Type B pancreatic cell (in vitro differentiated cells): Measurements from ENCODE around the gene ATF1. TPM values are rescaled to one million over a fixed set of nuclear protein-coding genes. Genes with fewer than 3 reads are reported as not detected.
A peak's percentile ranks its signal among the peaks of the same experiment; 100 is the strongest.
"Not testable (repeated sequence)": the region's sequence is repeated elsewhere in the genome, so short reads cannot be mapped to it uniquely, and the experiment has no call there.

Experiments
- DNase-seq: peaks from one replicate; pipeline ENCODE4 v3.0.0; 2021; ENCODE audit warnings: mixed read lengths; ENCODE audit not compliant: unreplicated experiment; ENCODE audit errors: extremely low spot score
- H3K27ac Mint-ChIP-seq: 2 replicates; pipeline ENCODE4 v1.8.0; 2021; ENCODE audit warnings: mild to moderate bottlenecking, mixed read lengths
- H3K27me3 Mint-ChIP-seq: 2 replicates; pipeline ENCODE4 v1.8.0; 2021; ENCODE audit warnings: mixed read lengths
- H3K36me3 Mint-ChIP-seq: 2 replicates; pipeline ENCODE4 v1.8.0; 2021; ENCODE audit warnings: mixed read lengths
- H3K4me1 Mint-ChIP-seq: one replicate; pipeline ENCODE4 v1.8.0; 2021; ENCODE audit warnings: mixed read lengths; ENCODE audit not compliant: unreplicated experiment
- H3K4me3 Mint-ChIP-seq: 2 replicates; pipeline ENCODE4 v1.8.0; 2021; ENCODE audit warnings: mild to moderate bottlenecking, mixed read lengths
- H3K9me3 Mint-ChIP-seq: 2 replicates; pipeline ENCODE4 v1.8.0; 2021; ENCODE audit warnings: mixed read lengths
- total RNA-seq: library from RNA; stranded (reverse); gene quantifications from 2 replicates; pipeline ENCODE4 v1.2.1, GENCODE V29; 2021; ENCODE audit warnings: low replicate concordance
- TF ChIP-seq, protein P1 (sequence below): fragments of 200-600 bp; sonication (generic); conservative IDR thresholded peaks from 2 replicates; pipeline ENCODE4 v1.5.0; 2021; ENCODE audit warnings: antibody characterized with exemption, mild to moderate bottlenecking

Gene ATF1
- total RNA-seq, 1 donor from 2014 or later = 32.9 TPM

DNA sequence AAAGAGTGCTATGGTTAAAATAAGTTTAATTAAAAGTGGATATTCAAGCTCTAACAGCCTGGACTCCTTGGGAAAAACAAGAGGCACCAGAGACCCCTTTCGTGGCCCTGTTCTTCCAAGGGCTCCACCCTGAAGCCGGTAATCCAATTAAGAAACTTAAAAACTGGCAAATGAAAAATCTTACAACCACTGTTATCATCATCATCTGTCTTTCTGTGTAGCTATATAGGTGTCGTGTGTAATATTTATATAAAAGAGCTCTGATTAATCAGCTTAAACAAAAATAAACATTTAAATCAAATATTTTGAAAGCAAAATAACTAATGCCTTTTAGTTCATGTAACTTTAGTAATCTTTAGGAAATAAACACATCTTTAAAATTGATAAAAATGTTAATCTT lies 4.5 kb downstream of the ATF1 start:
- TF ChIP-seq, protein P1, sequence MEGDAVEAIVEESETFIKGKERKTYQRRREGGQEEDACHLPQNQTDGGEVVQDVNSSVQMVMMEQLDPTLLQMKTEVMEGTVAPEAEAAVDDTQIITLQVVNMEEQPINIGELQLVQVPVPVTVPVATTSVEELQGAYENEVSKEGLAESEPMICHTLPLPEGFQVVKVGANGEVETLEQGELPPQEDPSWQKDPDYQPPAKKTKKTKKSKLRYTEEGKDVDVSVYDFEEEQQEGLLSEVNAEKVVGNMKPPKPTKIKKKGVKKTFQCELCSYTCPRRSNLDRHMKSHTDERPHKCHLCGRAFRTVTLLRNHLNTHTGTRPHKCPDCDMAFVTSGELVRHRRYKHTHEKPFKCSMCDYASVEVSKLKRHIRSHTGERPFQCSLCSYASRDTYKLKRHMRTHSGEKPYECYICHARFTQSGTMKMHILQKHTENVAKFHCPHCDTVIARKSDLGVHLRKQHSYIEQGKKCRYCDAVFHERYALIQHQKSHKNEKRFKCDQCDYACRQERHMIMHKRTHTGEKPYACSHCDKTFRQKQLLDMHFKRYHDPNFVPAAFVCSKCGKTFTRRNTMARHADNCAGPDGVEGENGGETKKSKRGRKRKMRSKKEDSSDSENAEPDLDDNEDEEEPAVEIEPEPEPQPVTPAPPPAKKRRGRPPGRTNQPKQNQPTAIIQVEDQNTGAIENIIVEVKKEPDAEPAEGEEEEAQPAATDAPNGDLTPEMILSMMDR = no peak
- peaks cover 18% of the 10 kb centered on the region for H3K4me1 Mint-ChIP-seq
- H3K9me3 Mint-ChIP-seq = no peaks in the 10 kb centered on the region
- H3K4me3 Mint-ChIP-seq = no peak overlapping the region
- H3K27ac Mint-ChIP-seq = no peak overlapping the region
- H3K36me3 Mint-ChIP-seq = peaks cover 27% of the 10 kb centered on the region
- H3K27me3 Mint-ChIP-seq = no peaks in the 10 kb centered on the region
- no peak for DNase-seq

DNA sequence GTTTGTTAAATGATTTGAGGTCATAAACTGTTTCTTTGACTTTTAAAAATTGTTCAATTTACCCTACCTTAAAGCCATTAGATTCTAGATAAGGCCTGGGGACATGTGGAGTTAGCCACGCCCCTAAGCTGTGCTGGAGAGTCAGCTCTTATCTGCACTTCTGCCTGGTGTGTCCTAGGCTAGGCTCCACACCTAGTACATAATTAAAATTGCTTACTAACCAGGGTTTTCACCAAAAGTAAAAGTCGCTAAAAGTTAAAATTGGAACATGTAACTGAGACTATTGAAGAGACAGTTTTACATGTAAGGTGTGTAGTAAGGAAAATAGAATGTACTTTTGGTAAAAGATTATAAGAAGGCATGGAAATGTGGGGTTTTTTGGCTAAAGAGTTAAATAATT lies 4.9 kb downstream of the ATF1 start:
- H3K4me3 Mint-ChIP-seq = not testable (repeated sequence)
- peak; percentile 10 for DNase-seq

DNA sequence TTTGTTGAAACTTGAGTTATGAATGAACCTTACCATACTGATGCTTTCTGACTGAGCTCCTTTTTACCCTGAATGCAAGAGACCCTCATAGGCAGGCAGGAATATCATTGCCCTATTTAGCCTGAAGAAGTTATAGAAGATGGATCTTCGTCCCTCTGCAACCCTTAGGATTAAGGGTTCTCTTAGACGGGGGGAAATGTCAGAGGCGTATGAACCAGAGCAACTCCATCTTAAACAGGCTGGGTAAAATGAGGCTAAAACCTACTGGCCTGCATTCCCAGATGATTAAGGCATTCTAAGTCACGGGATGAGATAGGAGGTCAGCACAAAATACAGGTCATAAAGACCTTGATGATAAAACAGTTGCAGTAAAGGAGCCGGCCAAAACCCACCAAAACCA lies 7.5 kb downstream of the ATF1 start:
- Mint-ChIP-seq H3K4me1 (peaks cover 4% of the 10 kb centered on the region), H3K9me3 (no peaks in the 10 kb centered on the region), H3K36me3 (peaks cover 31% of the 10 kb centered on the region), H3K27me3 (no peaks in the 10 kb centered on the region), H3K4me3 (no peak overlapping the region), H3K27ac (no peak overlapping the region)
- DNase-seq = no peak
- TF ChIP-seq, protein P1 = no peak

More for the DNA sequence above, 4.9 kb downstream of the ATF1 start:
- not testable (repeated sequence) for H3K9me3 Mint-ChIP-seq, H3K27me3 Mint-ChIP-seq, H3K27ac Mint-ChIP-seq
- H3K4me1 Mint-ChIP-seq = peaks cover 18% of the 10 kb centered on the region
- H3K36me3 Mint-ChIP-seq = peaks cover 27% of the 10 kb centered on the region

DNA sequence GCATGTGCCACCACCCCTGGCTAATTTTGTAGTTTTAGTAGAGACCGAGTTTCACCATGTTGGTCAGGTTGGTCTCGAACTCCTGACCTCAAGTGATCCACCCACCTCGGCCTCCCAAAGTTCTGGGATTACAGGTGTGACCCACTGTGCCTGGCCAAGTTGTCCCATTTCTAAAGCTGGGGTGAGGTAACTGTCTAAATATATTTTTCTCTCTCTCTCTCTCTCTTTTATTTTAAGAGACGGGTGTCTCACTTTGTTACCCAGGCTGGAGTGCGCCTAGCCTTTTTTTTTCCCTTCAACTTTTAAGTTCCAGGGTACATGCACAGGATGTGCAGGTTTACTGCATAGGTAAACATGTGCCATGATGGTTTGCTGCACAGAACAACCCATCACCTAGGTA lies 8.6 kb downstream of the ATF1 start:
- TF ChIP-seq, protein P1 = no peak
- H3K4me3 Mint-ChIP-seq = no peak overlapping the region
- no peak overlapping the region for H3K27ac Mint-ChIP-seq
- no peaks in the 10 kb centered on the region for H3K4me1 Mint-ChIP-seq
- no peak for DNase-seq
- no peaks in the 10 kb centered on the region for H3K27me3 Mint-ChIP-seq
- no peaks in the 10 kb centered on the region for H3K9me3 Mint-ChIP-seq
- H3K36me3 Mint-ChIP-seq = peaks cover 31% of the 10 kb centered on the region

DNA sequence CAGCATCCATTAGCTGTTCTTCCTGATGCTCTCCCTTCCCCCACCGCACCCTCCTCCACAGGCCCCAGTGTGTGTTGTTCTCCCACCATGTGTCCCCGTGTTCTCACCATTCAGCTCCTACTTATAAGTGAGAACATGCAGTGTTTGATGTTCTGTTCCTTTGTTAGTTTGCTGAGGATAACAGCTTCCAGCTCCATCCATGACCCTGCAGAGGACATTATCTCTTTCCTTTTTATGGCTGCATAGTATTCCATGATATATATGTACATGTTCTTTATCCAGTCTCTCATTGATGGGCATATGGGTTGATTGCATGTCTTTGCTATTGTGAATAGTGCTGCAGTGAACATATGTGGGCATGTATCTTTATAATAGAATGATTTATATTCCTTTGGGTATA lies 9.0 kb downstream of the ATF1 start:
- peaks cover 31% of the 10 kb centered on the region for H3K36me3 Mint-ChIP-seq
- TF ChIP-seq, protein P1 = no peak
- no peaks in the 10 kb centered on the region for H3K27me3 Mint-ChIP-seq
- H3K4me1 Mint-ChIP-seq = no peaks in the 10 kb centered on the region
- no peak for DNase-seq
- H3K4me3 Mint-ChIP-seq = no peak overlapping the region
- H3K27ac Mint-ChIP-seq = no peak overlapping the region
- H3K9me3 Mint-ChIP-seq = no peaks in the 10 kb centered on the region

DNA sequence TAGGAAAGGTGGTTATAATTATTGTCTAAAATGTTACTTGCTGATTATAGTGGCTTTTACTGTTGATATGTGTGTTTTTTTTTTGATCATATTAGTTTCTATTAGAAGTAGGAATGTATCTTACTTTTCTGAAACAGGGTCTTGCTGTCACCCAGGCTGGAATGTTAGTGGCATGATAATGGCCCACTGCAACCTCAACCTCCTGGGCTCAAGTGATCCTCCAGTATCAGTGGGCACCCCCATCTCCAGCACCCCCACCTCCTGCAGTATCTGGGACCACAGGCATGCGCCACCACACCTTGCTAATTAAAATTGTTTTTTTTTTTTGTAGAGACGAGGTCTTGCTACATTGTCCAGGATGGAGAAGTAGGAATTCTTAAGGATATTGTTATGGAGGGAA lies 11.3 kb downstream of the ATF1 start:
- Mint-ChIP-seq H3K4me3 (no peak overlapping the region), H3K36me3 (peaks cover 30% of the 10 kb centered on the region), H3K27me3 (no peaks in the 10 kb centered on the region), H3K4me1 (no peaks in the 10 kb centered on the region), H3K9me3 (no peaks in the 10 kb centered on the region), H3K27ac (no peak overlapping the region)
- DNase-seq = no peak
- TF ChIP-seq, protein P1 = no peak
